ENCODE data around the gene ZNF550. TPM values are rescaled to one million over a fixed set of nuclear protein-coding genes. Genes with fewer than 3 reads are reported as not detected.

The ZNF550 gene
- total and polyA plus RNA-seq, 10 of the 15 experiments (the other 5 are each of a cell fraction or from before 2014, with no cell fraction given), result 2.6 to 14.0 (median 7.4) TPM

DNA sequence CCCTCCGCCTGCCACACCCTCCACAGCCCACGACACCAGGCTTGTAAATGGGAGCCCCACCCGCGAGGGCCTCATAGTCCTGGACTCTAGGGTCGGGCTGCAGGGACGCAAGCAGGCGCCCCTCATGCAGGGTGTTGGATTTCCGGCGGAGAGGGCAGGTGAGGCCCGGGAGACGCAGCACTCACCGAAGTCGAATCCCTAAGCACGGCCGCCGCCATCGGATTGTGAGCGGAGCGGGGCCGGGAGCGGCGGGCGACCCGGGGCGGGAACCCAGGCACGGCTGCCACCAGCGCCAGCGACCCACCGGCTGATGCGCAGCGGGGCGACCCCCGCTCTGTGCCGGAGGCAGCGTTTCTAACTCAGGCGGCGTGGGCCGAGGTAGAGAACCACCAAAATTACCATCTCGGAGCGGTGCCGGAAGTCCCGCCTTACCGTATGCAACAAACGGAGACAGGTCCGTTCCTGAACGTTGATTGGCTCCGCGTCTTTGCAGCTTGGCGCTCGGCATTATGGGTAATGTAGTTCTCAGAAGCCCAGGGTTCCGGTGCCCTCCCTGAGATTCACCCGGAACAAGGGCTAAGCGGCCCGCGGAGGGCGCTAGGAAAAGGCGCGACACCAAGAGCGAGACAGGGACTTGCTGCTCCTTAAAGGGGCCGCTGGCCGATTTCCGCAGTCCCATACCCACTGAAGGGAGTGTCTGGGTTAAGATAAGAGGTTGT, 19.0 kb upstream of the ZNF550 start, which contains the start of gene ZNF416 (continued):
- TF ChIP-seq, protein P1, sequence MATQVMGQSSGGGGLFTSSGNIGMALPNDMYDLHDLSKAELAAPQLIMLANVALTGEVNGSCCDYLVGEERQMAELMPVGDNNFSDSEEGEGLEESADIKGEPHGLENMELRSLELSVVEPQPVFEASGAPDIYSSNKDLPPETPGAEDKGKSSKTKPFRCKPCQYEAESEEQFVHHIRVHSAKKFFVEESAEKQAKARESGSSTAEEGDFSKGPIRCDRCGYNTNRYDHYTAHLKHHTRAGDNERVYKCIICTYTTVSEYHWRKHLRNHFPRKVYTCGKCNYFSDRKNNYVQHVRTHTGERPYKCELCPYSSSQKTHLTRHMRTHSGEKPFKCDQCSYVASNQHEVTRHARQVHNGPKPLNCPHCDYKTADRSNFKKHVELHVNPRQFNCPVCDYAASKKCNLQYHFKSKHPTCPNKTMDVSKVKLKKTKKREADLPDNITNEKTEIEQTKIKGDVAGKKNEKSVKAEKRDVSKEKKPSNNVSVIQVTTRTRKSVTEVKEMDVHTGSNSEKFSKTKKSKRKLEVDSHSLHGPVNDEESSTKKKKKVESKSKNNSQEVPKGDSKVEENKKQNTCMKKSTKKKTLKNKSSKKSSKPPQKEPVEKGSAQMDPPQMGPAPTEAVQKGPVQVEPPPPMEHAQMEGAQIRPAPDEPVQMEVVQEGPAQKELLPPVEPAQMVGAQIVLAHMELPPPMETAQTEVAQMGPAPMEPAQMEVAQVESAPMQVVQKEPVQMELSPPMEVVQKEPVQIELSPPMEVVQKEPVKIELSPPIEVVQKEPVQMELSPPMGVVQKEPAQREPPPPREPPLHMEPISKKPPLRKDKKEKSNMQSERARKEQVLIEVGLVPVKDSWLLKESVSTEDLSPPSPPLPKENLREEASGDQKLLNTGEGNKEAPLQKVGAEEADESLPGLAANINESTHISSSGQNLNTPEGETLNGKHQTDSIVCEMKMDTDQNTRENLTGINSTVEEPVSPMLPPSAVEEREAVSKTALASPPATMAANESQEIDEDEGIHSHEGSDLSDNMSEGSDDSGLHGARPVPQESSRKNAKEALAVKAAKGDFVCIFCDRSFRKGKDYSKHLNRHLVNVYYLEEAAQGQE (IDR thresholded peaks at IDR 0.05; ENCODE audit: low read depth, low read length), result no peak
- TF ChIP-seq, protein P2, sequence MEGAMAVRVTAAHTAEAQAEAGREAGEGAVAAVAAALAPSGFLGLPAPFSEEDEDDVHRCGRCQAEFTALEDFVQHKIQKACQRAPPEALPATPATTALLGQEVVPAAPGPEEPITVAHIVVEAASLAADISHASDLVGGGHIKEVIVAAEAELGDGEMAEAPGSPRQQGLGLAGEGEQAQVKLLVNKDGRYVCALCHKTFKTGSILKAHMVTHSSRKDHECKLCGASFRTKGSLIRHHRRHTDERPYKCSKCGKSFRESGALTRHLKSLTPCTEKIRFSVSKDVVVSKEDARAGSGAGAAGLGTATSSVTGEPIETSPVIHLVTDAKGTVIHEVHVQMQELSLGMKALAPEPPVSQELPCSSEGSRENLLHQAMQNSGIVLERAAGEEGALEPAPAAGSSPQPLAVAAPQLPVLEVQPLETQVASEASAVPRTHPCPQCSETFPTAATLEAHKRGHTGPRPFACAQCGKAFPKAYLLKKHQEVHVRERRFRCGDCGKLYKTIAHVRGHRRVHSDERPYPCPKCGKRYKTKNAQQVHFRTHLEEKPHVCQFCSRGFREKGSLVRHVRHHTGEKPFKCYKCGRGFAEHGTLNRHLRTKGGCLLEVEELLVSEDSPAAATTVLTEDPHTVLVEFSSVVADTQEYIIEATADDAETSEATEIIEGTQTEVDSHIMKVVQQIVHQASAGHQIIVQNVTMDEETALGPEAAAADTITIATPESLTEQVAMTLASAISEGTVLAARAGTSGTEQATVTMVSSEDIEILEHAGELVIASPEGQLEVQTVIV (IDR thresholded peaks at IDR 0.05; ENCODE audit: borderline replicate concordance, partially characterized antibody), result peak; percentile 76
- no peak for TF ChIP-seq NFIC (IDR thresholded peaks at IDR 0.05; ENCODE audit: low read depth, low read length)
- TF ChIP-seq CBX5 (IDR thresholded peaks at IDR 0.05; ENCODE audit: low read depth), result no peak
- no peak for TF ChIP-seq TCF12 (IDR thresholded peaks at IDR 0.05; ENCODE audit: low read depth, low read length)
- TF ChIP-seq NBN (IDR thresholded peaks at IDR 0.05), result no peak
- TF ChIP-seq, protein P3, sequence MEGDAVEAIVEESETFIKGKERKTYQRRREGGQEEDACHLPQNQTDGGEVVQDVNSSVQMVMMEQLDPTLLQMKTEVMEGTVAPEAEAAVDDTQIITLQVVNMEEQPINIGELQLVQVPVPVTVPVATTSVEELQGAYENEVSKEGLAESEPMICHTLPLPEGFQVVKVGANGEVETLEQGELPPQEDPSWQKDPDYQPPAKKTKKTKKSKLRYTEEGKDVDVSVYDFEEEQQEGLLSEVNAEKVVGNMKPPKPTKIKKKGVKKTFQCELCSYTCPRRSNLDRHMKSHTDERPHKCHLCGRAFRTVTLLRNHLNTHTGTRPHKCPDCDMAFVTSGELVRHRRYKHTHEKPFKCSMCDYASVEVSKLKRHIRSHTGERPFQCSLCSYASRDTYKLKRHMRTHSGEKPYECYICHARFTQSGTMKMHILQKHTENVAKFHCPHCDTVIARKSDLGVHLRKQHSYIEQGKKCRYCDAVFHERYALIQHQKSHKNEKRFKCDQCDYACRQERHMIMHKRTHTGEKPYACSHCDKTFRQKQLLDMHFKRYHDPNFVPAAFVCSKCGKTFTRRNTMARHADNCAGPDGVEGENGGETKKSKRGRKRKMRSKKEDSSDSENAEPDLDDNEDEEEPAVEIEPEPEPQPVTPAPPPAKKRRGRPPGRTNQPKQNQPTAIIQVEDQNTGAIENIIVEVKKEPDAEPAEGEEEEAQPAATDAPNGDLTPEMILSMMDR (IDR thresholded peaks at IDR 0.05 in 2 of 3, conservative IDR thresholded peaks at IDR 0.05 in 1 of 3; ENCODE audit: control insufficient read depth in 2 of 3, extremely low read depth in 1 of 3, insufficient read depth in 1 of 3, low read depth in 3 of 3, low read length in 3 of 3), result peak in 2 of 3 experiments; percentile 20 to 38; a peak in 2 of 6 replicates
- peak; percentile 73; the same call in 1 of the 2 replicates for TF ChIP-seq POLR2AphosphoS5 (IDR thresholded peaks at IDR 0.05; ENCODE audit: low read length)
- 0 out of 2 replicates have a peak, but pooled peaks have one; percentile 22 for TF ChIP-seq STAT3 (IDR thresholded peaks at IDR 0.05; ENCODE audit: low read depth, low read length)
- TF ChIP-seq, protein P4, sequence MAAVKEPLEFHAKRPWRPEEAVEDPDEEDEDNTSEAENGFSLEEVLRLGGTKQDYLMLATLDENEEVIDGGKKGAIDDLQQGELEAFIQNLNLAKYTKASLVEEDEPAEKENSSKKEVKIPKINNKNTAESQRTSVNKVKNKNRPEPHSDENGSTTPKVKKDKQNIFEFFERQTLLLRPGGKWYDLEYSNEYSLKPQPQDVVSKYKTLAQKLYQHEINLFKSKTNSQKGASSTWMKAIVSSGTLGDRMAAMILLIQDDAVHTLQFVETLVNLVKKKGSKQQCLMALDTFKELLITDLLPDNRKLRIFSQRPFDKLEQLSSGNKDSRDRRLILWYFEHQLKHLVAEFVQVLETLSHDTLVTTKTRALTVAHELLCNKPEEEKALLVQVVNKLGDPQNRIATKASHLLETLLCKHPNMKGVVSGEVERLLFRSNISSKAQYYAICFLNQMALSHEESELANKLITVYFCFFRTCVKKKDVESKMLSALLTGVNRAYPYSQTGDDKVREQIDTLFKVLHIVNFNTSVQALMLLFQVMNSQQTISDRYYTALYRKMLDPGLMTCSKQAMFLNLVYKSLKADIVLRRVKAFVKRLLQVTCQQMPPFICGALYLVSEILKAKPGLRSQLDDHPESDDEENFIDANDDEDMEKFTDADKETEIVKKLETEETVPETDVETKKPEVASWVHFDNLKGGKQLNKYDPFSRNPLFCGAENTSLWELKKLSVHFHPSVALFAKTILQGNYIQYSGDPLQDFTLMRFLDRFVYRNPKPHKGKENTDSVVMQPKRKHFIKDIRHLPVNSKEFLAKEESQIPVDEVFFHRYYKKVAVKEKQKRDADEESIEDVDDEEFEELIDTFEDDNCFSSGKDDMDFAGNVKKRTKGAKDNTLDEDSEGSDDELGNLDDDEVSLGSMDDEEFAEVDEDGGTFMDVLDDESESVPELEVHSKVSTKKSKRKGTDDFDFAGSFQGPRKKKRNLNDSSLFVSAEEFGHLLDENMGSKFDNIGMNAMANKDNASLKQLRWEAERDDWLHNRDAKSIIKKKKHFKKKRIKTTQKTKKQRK (IDR thresholded peaks at IDR 0.05; ENCODE audit: low read depth, low read length), result no peak
- TF ChIP-seq ETV6 (conservative IDR thresholded peaks at IDR 0.05 in 1 of 2, IDR thresholded peaks at IDR 0.05 in 1 of 2; ENCODE audit: borderline replicate concordance in 1 of 2, low read depth in 1 of 2), result no peak
- TF ChIP-seq TARDBP (IDR thresholded peaks at IDR 0.05; ENCODE audit: borderline replicate concordance), result no peak
- no peak for TF ChIP-seq SIN3A (IDR thresholded peaks at IDR 0.05; ENCODE audit: low read depth, low read length)
- no peak for TF ChIP-seq SMARCA5 (IDR thresholded peaks at IDR 0.05)
- 0 out of 2 replicates have a peak, but pooled peaks have one; percentile 12 for TF ChIP-seq ESRRA (IDR thresholded peaks at IDR 0.05; ENCODE audit: low read length)
- no peak for TF ChIP-seq HDAC2 (IDR thresholded peaks at IDR 0.05)
- TF ChIP-seq RUNX3 (IDR thresholded peaks at IDR 0.05; ENCODE audit: low read length), result 0 out of 2 replicates have a peak, but pooled peaks have one; percentile 16
- TF ChIP-seq SMC3 (IDR thresholded peaks at IDR 0.05; ENCODE audit: borderline replicate concordance, low read length), result peak; percentile 34; the same call in 1 of the 2 replicates
